Endothelial cell (in vitro differentiated cells): Measurements from ENCODE around the gene ACKR3. TPM values are rescaled to one million over a fixed set of nuclear protein-coding genes. Genes with fewer than 3 reads are reported as not detected.

Experiments
- DNase-seq: peaks from one replicate; pipeline ENCODE4 v3.0.0; 2021; ENCODE audit warnings: low spot score
- H3K27ac Mint-ChIP-seq: one replicate; pipeline ENCODE4 v1.8.0; 2021; ENCODE audit warnings: mixed read lengths, inconsistent platforms; ENCODE audit not compliant: unreplicated experiment
- H3K27me3 Mint-ChIP-seq: one replicate; pipeline ENCODE4 v1.8.0; 2021; ENCODE audit warnings: mild to moderate bottlenecking, moderate library complexity, mixed read lengths, inconsistent platforms; ENCODE audit not compliant: unreplicated experiment
- H3K36me3 Mint-ChIP-seq: one replicate; pipeline ENCODE4 v1.8.0; 2021; ENCODE audit warnings: mild to moderate bottlenecking, low read depth, mixed read lengths, inconsistent platforms; ENCODE audit not compliant: unreplicated experiment
- H3K4me1 Mint-ChIP-seq: one replicate; pipeline ENCODE4 v1.8.0; 2021; ENCODE audit warnings: mild to moderate bottlenecking, mixed read lengths, inconsistent platforms; ENCODE audit not compliant: unreplicated experiment
- H3K4me3 Mint-ChIP-seq: one replicate; pipeline ENCODE4 v1.8.0; 2021; ENCODE audit warnings: mild to moderate bottlenecking, mixed read lengths, inconsistent platforms; ENCODE audit not compliant: unreplicated experiment
- H3K9me3 Mint-ChIP-seq: one replicate; pipeline ENCODE4 v1.8.0; 2021; ENCODE audit warnings: mixed read lengths, inconsistent platforms; ENCODE audit not compliant: unreplicated experiment
- CTCF ChIP-seq: fragments of 200-600 bp; sonication (generic); IDR thresholded peaks from one replicate; pipeline ENCODE4 v1.5.0; 2021; ENCODE audit warnings: antibody characterized with exemption; ENCODE audit not compliant: unreplicated experiment
- total RNA-seq: library from RNA; stranded (reverse); fragmentation: NEBNext Ultra II Directional; extraction: Animal tissue kit (Norgen Biotek cat#: 25700); gene quantifications from one replicate; pipeline ENCODE4 v1.2.1, GENCODE V29; 2021; ENCODE audit not compliant: unreplicated experiment

ACKR3 gene
- total RNA-seq, 1 donor from 2014 or later, result 24.8 TPM

- TF ChIP-seq CTCF, result no peak
- Mint-ChIP-seq H3K27me3 (no peaks in the 10 kb centered on the region), H3K27ac (no peak overlapping the region), H3K4me1 (peaks cover 4% of the 10 kb centered on the region), H3K4me3 (no peak overlapping the region), H3K9me3 (no peaks in the 10 kb centered on the region), H3K36me3 (no peaks in the 10 kb centered on the region)
- no peak for DNase-seq
These were observed 42.4 kb upstream of the ACKR3 start for GRCh38 chr2:236527159-236527630.

GRCh38 chr2:236529606-236530005, 40.0 kb upstream of the ACKR3 start:
- TF ChIP-seq CTCF, result no peak
- Mint-ChIP-seq H3K4me1 (peaks cover 4% of the 10 kb centered on the region), H3K9me3 (no peaks in the 10 kb centered on the region), H3K27ac (no peak overlapping the region), H3K27me3 (no peaks in the 10 kb centered on the region), H3K36me3 (no peaks in the 10 kb centered on the region), H3K4me3 (no peak overlapping the region)
- DNase-seq, result no peak

- DNase-seq, result no peak
- Mint-ChIP-seq H3K27me3 (no peaks in the 10 kb centered on the region), H3K36me3 (no peaks in the 10 kb centered on the region), H3K4me1 (peaks cover 8% of the 10 kb centered on the region), H3K4me3 (no peak overlapping the region), H3K27ac (no peak overlapping the region), H3K9me3 (no peaks in the 10 kb centered on the region)
- no peak for TF ChIP-seq CTCF
These were observed 39.1 kb upstream of the ACKR3 start for GRCh38 chr2:236530512-236530911.

- no peak for TF ChIP-seq CTCF
- Mint-ChIP-seq H3K27ac (no peak overlapping the region), H3K4me1 (peaks cover 7% of the 10 kb centered on the region), H3K27me3 (no peaks in the 10 kb centered on the region), H3K4me3 (no peak overlapping the region), H3K9me3 (no peaks in the 10 kb centered on the region), H3K36me3 (no peaks in the 10 kb centered on the region)
- DNase-seq, result no peak
These were observed 38.4 kb upstream of the ACKR3 start for GRCh38 chr2:236531195-236531594.

- TF ChIP-seq CTCF, result no peak
These were observed 37.6 kb upstream of the ACKR3 start for GRCh38 chr2:236531996-236532395.

More at GRCh38 chr2:236531996-236532395, 37.6 kb upstream of the ACKR3 start:
- no peak overlapping the region for H3K4me3 Mint-ChIP-seq
- no peaks in the 10 kb centered on the region for H3K27me3 Mint-ChIP-seq
- H3K4me1 Mint-ChIP-seq, result peaks cover 7% of the 10 kb centered on the region
- DNase-seq, result no peak
- no peaks in the 10 kb centered on the region for H3K9me3 Mint-ChIP-seq
- H3K36me3 Mint-ChIP-seq, result no peaks in the 10 kb centered on the region
- H3K27ac Mint-ChIP-seq, result no peak overlapping the region
